Measurements from ENCODE around the gene NGEF.

DNA sequence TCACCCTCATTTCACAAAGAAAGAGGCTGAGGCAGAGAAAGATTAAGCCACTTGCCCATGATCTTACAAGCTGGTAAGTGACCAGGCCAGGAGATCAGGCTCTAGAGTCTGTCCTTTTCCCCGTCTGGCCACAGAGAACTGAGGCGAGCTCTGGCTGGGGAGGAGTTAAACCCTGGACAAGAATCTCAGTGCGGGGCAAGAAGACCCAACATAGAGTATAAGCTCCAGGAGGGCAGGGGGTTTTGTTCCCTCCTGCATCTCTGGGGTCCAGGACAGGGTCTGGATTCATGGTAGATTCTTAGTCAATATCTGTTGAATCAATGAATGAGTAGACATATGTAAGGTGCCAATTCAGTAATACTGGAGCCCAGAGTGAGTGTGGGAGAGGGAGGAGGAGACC is 34.1 kb upstream of the NGEF start:
- TF ChIP-seq, protein P1, sequence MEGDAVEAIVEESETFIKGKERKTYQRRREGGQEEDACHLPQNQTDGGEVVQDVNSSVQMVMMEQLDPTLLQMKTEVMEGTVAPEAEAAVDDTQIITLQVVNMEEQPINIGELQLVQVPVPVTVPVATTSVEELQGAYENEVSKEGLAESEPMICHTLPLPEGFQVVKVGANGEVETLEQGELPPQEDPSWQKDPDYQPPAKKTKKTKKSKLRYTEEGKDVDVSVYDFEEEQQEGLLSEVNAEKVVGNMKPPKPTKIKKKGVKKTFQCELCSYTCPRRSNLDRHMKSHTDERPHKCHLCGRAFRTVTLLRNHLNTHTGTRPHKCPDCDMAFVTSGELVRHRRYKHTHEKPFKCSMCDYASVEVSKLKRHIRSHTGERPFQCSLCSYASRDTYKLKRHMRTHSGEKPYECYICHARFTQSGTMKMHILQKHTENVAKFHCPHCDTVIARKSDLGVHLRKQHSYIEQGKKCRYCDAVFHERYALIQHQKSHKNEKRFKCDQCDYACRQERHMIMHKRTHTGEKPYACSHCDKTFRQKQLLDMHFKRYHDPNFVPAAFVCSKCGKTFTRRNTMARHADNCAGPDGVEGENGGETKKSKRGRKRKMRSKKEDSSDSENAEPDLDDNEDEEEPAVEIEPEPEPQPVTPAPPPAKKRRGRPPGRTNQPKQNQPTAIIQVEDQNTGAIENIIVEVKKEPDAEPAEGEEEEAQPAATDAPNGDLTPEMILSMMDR (tag by site-specific recombination; IDR thresholded peaks at IDR 0.05): no peak
- TF ChIP-seq, protein P2, sequence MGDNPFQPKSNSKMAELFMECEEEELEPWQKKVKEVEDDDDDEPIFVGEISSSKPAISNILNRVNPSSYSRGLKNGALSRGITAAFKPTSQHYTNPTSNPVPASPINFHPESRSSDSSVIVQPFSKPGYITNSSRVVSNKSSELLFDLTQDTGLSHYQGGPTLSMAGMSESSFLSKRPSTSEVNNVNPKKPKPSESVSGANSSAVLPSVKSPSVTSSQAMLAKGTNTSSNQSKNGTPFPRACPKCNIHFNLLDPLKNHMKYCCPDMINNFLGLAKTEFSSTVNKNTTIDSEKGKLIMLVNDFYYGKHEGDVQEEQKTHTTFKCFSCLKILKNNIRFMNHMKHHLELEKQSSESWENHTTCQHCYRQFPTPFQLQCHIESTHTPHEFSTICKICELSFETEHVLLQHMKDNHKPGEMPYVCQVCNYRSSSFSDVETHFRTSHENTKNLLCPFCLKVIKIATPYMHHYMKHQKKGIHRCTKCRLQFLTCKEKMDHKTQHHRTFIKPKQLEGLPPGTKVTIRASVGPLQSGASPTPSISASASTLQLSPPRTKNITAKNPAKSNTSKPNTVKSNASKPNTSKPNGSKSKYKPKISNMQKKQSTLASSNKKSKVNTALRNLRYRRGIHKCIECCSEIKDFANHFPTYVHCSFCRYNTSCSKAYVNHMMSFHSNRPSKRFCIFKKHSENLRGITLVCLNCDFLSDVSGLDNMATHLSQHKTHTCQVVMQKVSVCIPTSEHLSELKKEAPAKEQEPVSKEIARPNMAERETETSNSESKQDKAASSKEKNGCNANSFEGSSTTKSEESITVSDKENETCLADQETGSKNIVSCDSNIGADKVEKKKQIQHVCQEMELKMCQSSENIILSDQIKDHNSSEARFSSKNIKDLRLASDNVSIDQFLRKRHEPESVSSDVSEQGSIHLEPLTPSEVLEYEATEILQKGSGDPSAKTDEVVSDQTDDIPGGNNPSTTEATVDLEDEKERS (tag by site-specific recombination; IDR thresholded peaks at IDR 0.05): no peak

Data from HEK293 (cell line).